HepG2 (cell line): ENCODE results near the gene AURKA. TPM values are rescaled to one million over a fixed set of nuclear protein-coding genes. Genes with fewer than 3 reads are reported as not detected.

Experiments used
- ATAC-seq: fragments of 200-7000 bp; cut with Tn5 transposase; 3 replicates; pipeline ENCODE4 v1.9.1; 2020; ENCODE audit warnings: mild to moderate bottlenecking, moderate library complexity
- BruUV-seq: library from RNA; stranded (reverse); fragments of 400-500 nt; replicated peaks from 2 replicates; lab custom pipeline; 2021; lab: Mats Ljungman, UMichigan
- CTCF ChIA-PET: fragments of 300-600 bp; formaldehyde crosslinking; extraction: SDS; loops from one replicate; lab custom pipeline; 2021; ENCODE audit warnings: low total read pairs, inconsistent platforms, low intra/inter-chr PET ratio; lab: Yijun Ruan, JAX
- POLR2A ChIA-PET: fragments of 350-600 bp; sonication (Branson Sonifier 250); formaldehyde crosslinking; loops from one replicate; lab custom pipeline; 2020; ENCODE audit warnings: antibody characterized with exemption, inconsistent platforms; lab: Yijun Ruan, JAX
- DNase-seq: peaks from one replicate; pipeline ENCODE4 v3.0.0-alpha.2; 2015; ENCODE audit warnings: low spot score
- FAIRE-seq: peaks from 3 replicates; lab custom pipeline; 2011; peaks lifted over from hg19 to GRCh38; lab: Jason Lieb, UNC
- H2AFZ ChIP-seq: one replicate; pipeline ENCODE4 v1.6.1; 2011; ENCODE audit warnings: low read length, inconsistent platforms
- H3K27ac ChIP-seq: fragments of 300-600 bp; 3 replicates; pipeline ENCODE4 v1.8.0; 2011; ENCODE audit warnings: mixed run types, mild to moderate bottlenecking, mixed read lengths, low read length, inconsistent platforms; ENCODE audit not compliant: insufficient read depth; ENCODE audit errors: extremely low read length
- H3K27me3 ChIP-seq, 2 experiments: fragments of 200-600 bp in 1 of 2; 2 replicates in 1 of 2; 3 replicates in 1 of 2; pipeline versions ENCODE4 v1.6.0 to v1.8.0; 2011; ENCODE audit warnings: low read length in 2 of 2, mild to moderate bottlenecking in 2 of 2, moderate library complexity in 2 of 2, inconsistent platforms in 1 of 2; ENCODE audit not compliant: insufficient read depth in 2 of 2, control insufficient read depth in 1 of 2
- H3K36me3 ChIP-seq, 2 experiments: fragments of 200-600 bp in 1 of 2; replicated peaks in 1 of 2; 2 replicates in 1 of 2; 3 replicates in 1 of 2; pipeline versions ENCODE4 v1.5.1 to v1.8.0; 2011; ENCODE audit warnings: low read length in 2 of 2, inconsistent platforms in 1 of 2; ENCODE audit not compliant: insufficient read depth in 2 of 2, control insufficient read depth in 1 of 2
- H3K4me1 ChIP-seq: 2 replicates; pipeline ENCODE4 v1.5.1; 2012; ENCODE audit warnings: low read length, inconsistent platforms; ENCODE audit not compliant: insufficient read depth
- H3K4me2 ChIP-seq: 2 replicates; pipeline ENCODE4 v1.6.0; 2011; ENCODE audit warnings: low read depth, low read length, inconsistent platforms
- H3K4me3 ChIP-seq, 3 experiments: fragments of 200-600 bp in 1 of 3; sonication (generic), shearing (Covaris generic) in 1 of 3; replicated peaks in 1 of 3; 2 replicates each; pipeline ENCODE4 v1.5.1; 2011 to 2016; ENCODE audit warnings: low read length in 3 of 3, inconsistent platforms in 2 of 3, low read depth in 2 of 3, mild to moderate bottlenecking in 2 of 3, control low read depth in 1 of 3, mixed read lengths in 1 of 3; ENCODE audit not compliant: insufficient read depth in 1 of 3
- H3K79me2 ChIP-seq: one replicate; pipeline ENCODE4 v1.6.1; 2011; ENCODE audit warnings: low read length, inconsistent platforms; ENCODE audit not compliant: insufficient read depth
- H3K9ac ChIP-seq: 2 replicates; pipeline ENCODE4 v1.6.0; 2011; ENCODE audit warnings: mild to moderate bottlenecking, low read depth, low read length, inconsistent platforms; ENCODE audit not compliant: insufficient read depth
- H3K9me3 ChIP-seq: 2 replicates; pipeline ENCODE4 v1.5.1; 2012; ENCODE audit warnings: mild to moderate bottlenecking, low read length
- H4K20me1 ChIP-seq: 2 replicates; pipeline ENCODE4 v1.6.0; 2011; ENCODE audit warnings: inconsistent platforms, mild to moderate bottlenecking, low read length, moderate library complexity; ENCODE audit not compliant: insufficient read depth
- CENPT ChIP-seq: sonication (generic); formaldehyde crosslinking; IDR thresholded peaks from 2 replicates; pipeline ENCODE4 v1.8.0; 2022; ENCODE audit warnings: low read depth, mild to moderate bottlenecking, moderate library complexity, missing genetic modification reagents
- GPN1 ChIP-seq: sonication (generic); formaldehyde crosslinking; IDR thresholded peaks from 2 replicates; pipeline ENCODE4 v1.5.1; 2020; ENCODE audit warnings: missing genetic modification reagents, borderline replicate concordance
- HNF4A ChIP-seq: sonication (generic); formaldehyde crosslinking; IDR thresholded peaks from 2 replicates; pipeline ENCODE4 v1.4.0; 2020; ENCODE audit warnings: missing genetic modification reagents
- HNRNPK ChIP-seq: fragments of 200-400 bp; formaldehyde crosslinking; IDR thresholded peaks from 2 replicates; pipeline ENCODE4 v1.6.1; 2018; ENCODE audit warnings: low read length, low read depth, moderate library complexity, mild to moderate bottlenecking; ENCODE audit not compliant: poor library complexity, severe bottlenecking
- HNRNPL ChIP-seq: fragments of 200-400 bp; formaldehyde crosslinking; IDR thresholded peaks from 2 replicates; pipeline ENCODE4 v1.6.1; 2017; ENCODE audit warnings: mild to moderate bottlenecking, low read depth, low read length
- JUN ChIP-seq: sonication (generic); formaldehyde crosslinking; IDR thresholded peaks from 2 replicates; pipeline ENCODE4 v1.4.0; 2020; ENCODE audit warnings: mild to moderate bottlenecking, missing genetic modification reagents
- PCBP2 ChIP-seq: fragments of 200-400 bp; formaldehyde crosslinking; optimal IDR thresholded peaks from 2 replicates; pipeline ENCODE3; 2018; ENCODE audit warnings: low read length, low read depth; ENCODE audit not compliant: poor library complexity, severe bottlenecking
- PRMT3 ChIP-seq: sonication (generic); formaldehyde crosslinking; IDR thresholded peaks from 2 replicates; pipeline ENCODE4 v1.8.1; 2022; ENCODE audit warnings: low read depth, mild to moderate bottlenecking, moderate library complexity, missing genetic modification reagents, borderline replicate concordance
- SP2 ChIP-seq: sonication (generic); formaldehyde crosslinking; IDR thresholded peaks from 2 replicates; pipeline ENCODE4 v1.5.1; 2020; ENCODE audit warnings: mild to moderate bottlenecking, missing genetic modification reagents
- SRSF4 ChIP-seq: fragments of 200-400 bp; formaldehyde crosslinking; IDR thresholded peaks from one replicate; pipeline ENCODE4 v1.6.1; 2018; ENCODE audit warnings: mild to moderate bottlenecking, low read depth, low read length, moderate library complexity; ENCODE audit not compliant: poor library complexity, severe bottlenecking
- SRSF9 ChIP-seq: fragments of 200-400 bp; formaldehyde crosslinking; IDR thresholded peaks from 2 replicates; pipeline ENCODE4 v1.6.1; 2018; ENCODE audit warnings: borderline replicate concordance, mild to moderate bottlenecking, low read depth, low read length; ENCODE audit not compliant: insufficient read depth, poor library complexity, severe bottlenecking
- ZFP1 ChIP-seq: IDR thresholded peaks from 2 replicates; pipeline ENCODE4 v1.6.1; 2016
- ZFP90 ChIP-seq: sonication (generic); formaldehyde crosslinking; IDR thresholded peaks from 2 replicates; pipeline ENCODE4 v1.8.0; 2022; ENCODE audit warnings: missing genetic modification reagents, mild to moderate bottlenecking, inconsistent platforms, borderline replicate concordance
- ZFY ChIP-seq: sonication (generic); formaldehyde crosslinking; IDR thresholded peaks from 2 replicates; pipeline ENCODE4 v1.4.0; 2020; ENCODE audit warnings: missing genetic modification reagents
- ZNF367 ChIP-seq: sonication (generic); formaldehyde crosslinking; IDR thresholded peaks from 2 replicates; pipeline ENCODE4 v1.4.0; 2020; ENCODE audit warnings: missing genetic modification reagents, borderline replicate concordance
- ZNF550 ChIP-seq: sonication (generic); formaldehyde crosslinking; IDR thresholded peaks from 2 replicates; pipeline ENCODE4 v1.4.0; 2020; ENCODE audit warnings: mild to moderate bottlenecking, missing genetic modification reagents, borderline replicate concordance
- ZNF577 ChIP-seq: sonication (generic); formaldehyde crosslinking; IDR thresholded peaks from 2 replicates; pipeline ENCODE4 v1.4.0; 2020; ENCODE audit warnings: mild to moderate bottlenecking, low read depth, missing genetic modification reagents, borderline replicate concordance
- ZNF598 ChIP-seq: sonication (generic); formaldehyde crosslinking; IDR thresholded peaks from 2 replicates; pipeline ENCODE4 v1.5.1; 2020; ENCODE audit warnings: mild to moderate bottlenecking, missing genetic modification reagents, borderline replicate concordance
- ZNF674 ChIP-seq: sonication (generic); formaldehyde crosslinking; IDR thresholded peaks from 2 replicates; pipeline ENCODE4 v1.5.0; 2020; ENCODE audit warnings: low read depth, mild to moderate bottlenecking, missing genetic modification reagents
- WGBS: methylation state at CpG from one replicate; pipeline ENCODE4 v1.1.6; 2017; ENCODE audit warnings: low lambda C conversion rate; 5-methylcytosine and 5-hydroxymethylcytosine counted together
- in situ Hi-C: cut with HindIII; loops from 2 replicates; pipeline ENCODE4 v1.10.0; 2017; ENCODE audit warnings: low pct_unique_long_range_greater_than_20kb; ENCODE audit not compliant: extremely low pct_ligation_motif_present
- intact Hi-C: fragments of 100-400 bp; cut with micrococcal nuclease; formaldehyde crosslinking; loops from one replicate; pipeline ENCODE4 v1.10.0; 2022; ENCODE audit not compliant: unreplicated experiment
- polyA plus RNA-seq, 8 experiments: library from polyadenylated mRNA; depleted of rRNA in 3 of 8; stranded (reverse) in 7 of 8; unstranded in 1 of 8; fragments of >200 nt; fragmentation: Illumina TruSeq in 4 of 8; extraction: Trizol in 4 of 8; gene quantifications; 2 replicates each; pipeline versions ENCODE4 v1.2.1 to v1.2.3, GENCODE V29; 2011 to 2016; ENCODE audit warnings: low read depth in 4 of 8, missing spikeins in 1 of 8, mixed read lengths in 1 of 8; ENCODE audit not compliant: insufficient read depth in 1 of 8
- total RNA-seq, 5 experiments: library from RNA; depleted of rRNA; stranded (reverse); fragments of >200 nt; fragmentation: Illumina TruSeq; extraction: Trizol; gene quantifications; 2 replicates each; pipeline ENCODE4 v1.2.3, GENCODE V29; 2016; ENCODE audit warnings: low read depth in 1 of 5
- TF ChIP-seq, protein P1 (sequence below): sonication (generic); IDR thresholded peaks from 2 replicates; pipeline ENCODE4 v1.6.1; 2016; ENCODE audit warnings: low read depth, borderline replicate concordance
- TF ChIP-seq, protein P2 (sequence below): IDR thresholded peaks from 2 replicates; pipeline ENCODE4 v1.6.1; 2018; ENCODE audit warnings: missing genetic modification reagents

AURKA gene
- total and polyA plus RNA-seq, 2 of the 13 experiments (the other 11 are each of a cell fraction or from before 2014, with no cell fraction given), result 96.4 to 224 TPM

DNA sequence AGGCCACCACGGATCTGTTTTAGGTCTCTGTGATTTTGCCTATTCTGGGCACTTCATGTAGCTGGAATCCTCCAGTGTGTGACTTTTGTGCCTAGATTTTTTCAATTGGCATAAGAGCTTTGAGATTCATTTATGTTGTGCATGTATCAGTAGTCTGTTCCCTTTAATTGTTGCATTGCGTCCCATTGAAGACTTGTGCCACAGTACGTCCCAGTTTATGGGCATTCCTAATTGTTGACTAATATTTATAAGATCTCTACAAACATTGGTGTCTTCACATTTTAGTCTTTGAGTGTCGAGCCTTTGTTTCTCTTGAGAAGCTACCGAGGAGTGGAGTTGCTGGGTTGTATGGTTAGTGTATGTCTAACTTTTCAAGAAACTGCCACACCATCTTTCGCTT, 33.9 kb downstream of the AURKA start (continued):
- no peak for TF ChIP-seq ZNF367 (CRISPR knock-in tag)
- TF ChIP-seq SRSF4, result no peak
- TF ChIP-seq SRSF9, result no peak
- TF ChIP-seq, protein P1, sequence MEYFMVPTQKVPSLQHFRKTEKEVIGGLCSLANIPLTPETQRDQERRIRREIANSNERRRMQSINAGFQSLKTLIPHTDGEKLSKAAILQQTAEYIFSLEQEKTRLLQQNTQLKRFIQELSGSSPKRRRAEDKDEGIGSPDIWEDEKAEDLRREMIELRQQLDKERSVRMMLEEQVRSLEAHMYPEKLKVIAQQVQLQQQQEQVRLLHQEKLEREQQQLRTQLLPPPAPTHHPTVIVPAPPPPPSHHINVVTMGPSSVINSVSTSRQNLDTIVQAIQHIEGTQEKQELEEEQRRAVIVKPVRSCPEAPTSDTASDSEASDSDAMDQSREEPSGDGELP, result no peak
- TF ChIP-seq ZFP1 (CRISPR knock-in tag), result no peak

DNA sequence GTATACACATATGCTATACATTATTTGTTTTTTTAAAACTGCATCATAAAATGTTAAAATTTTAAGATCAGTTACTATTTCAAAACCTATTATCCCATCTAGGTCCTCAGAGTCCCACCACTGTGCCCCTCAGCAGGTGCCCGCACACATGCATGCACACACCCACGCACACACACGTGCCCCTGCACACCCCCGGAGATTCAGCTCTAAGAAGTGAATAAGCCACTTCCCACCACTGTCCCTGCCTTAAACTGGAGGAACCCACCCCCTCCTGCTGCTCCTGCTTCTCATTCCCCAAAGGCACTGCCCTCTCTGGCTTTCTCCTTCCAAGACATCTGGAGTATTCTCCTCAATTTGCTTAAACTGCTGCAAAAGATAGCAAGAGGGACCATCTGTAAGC, 38.7 kb downstream of the AURKA start:
- Histone ChIP-seq H3K36me3 (no peaks in the 10 kb centered on the region), H3K9ac (no peak overlapping the region), H3K4me2 (no peak overlapping the region), H2AFZ (no peak overlapping the region), H4K20me1 (no peaks in the 10 kb centered on the region), H3K79me2 (no peaks in the 10 kb centered on the region), H3K4me1 (peaks cover 14% of the 10 kb centered on the region), H3K4me3 (no peak overlapping the region), H3K27ac (no peak overlapping the region), H3K27me3 (0 out of 5 replicates have a peak, but pooled peaks cover 0 to 4% of the 10 kb centered on the region in 2 experiments), H3K9me3 (no peaks in the 10 kb centered on the region)
- FAIRE-seq (no peak), ATAC-seq (no peak), DNase-seq (no peak)
- TF ChIP-seq ZNF577, result no peak
- no peak for TF ChIP-seq ZNF598 (CRISPR knock-in tag)
- no peak for TF ChIP-seq JUN (CRISPR knock-in tag)
- TF ChIP-seq PRMT3 (CRISPR knock-in tag), result no peak
- TF ChIP-seq SP2 (CRISPR knock-in tag), result no peak
- TF ChIP-seq GPN1 (CRISPR knock-in tag), result no peak
- TF ChIP-seq ZFY (CRISPR knock-in tag), result no peak
- TF ChIP-seq CENPT, result no peak
- TF ChIP-seq HNRNPL, result no peak
- TF ChIP-seq, protein P1, result no peak
- TF ChIP-seq ZNF674 (CRISPR knock-in tag), result no peak
- TF ChIP-seq PCBP2, result no peak
- no peak for TF ChIP-seq HNF4A
- TF ChIP-seq, protein P2, sequence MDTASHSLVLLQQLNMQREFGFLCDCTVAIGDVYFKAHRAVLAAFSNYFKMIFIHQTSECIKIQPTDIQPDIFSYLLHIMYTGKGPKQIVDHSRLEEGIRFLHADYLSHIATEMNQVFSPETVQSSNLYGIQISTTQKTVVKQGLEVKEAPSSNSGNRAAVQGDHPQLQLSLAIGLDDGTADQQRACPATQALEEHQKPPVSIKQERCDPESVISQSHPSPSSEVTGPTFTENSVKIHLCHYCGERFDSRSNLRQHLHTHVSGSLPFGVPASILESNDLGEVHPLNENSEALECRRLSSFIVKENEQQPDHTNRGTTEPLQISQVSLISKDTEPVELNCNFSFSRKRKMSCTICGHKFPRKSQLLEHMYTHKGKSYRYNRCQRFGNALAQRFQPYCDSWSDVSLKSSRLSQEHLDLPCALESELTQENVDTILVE (CRISPR knock-in tag), result no peak
- TF ChIP-seq ZNF550 (CRISPR knock-in tag), result no peak
- no peak for TF ChIP-seq HNRNPK
- no peak for TF ChIP-seq ZFP90 (CRISPR knock-in tag)
- 67% methylated on average over 4 of the region's 4 CpGs for WGBS
- intact Hi-C loops (no loop called here), in situ Hi-C loops (loop anchor here (10.0 kb wide), 1 partner anchor 109 kb away; the partner anchor contains the start of gene MC3R)
- no TSS peak for BruUV-seq
- CTCF ChIA-PET, result no interaction called here
- POLR2A ChIA-PET, result no interaction called here
